Upper lobe of left lung (tissue), 4 donors: ENCODE results near the gene ZC3H8.

Experiments
- EP300 ChIP-seq, 4 donors: sonication (generic); formaldehyde crosslinking; IDR thresholded peaks; one replicate each; pipeline ENCODE4 v1.5.1; 2017; ENCODE audit warnings: antibody characterized with exemption in 4 of 4, control low read depth in 2 of 4
- POLR2A ChIP-seq, 4 donors: fragments of 450-650 bp; IDR thresholded peaks; one replicate each; pipeline ENCODE4 v1.5.1; 2016 to 2017; ENCODE audit warnings: antibody characterized with exemption in 4 of 4, mild to moderate bottlenecking in 2 of 4
- POLR2AphosphoS5 ChIP-seq, 2 donors: sonication (generic); formaldehyde crosslinking; IDR thresholded peaks; one replicate each; pipeline ENCODE4 v1.5.1; 2017; ENCODE audit warnings: antibody characterized with exemption in 2 of 2
- TF ChIP-seq, protein P1 (sequence below), 6 experiments: fragments of 450-650 bp in 4 of 6; fragments of 200-600 bp in 2 of 6; sonication (generic) in 2 of 6; IDR thresholded peaks; one replicate each; pipeline ENCODE4 v1.5.1; 2016 to 2019; ENCODE audit warnings: antibody characterized with exemption in 6 of 6

DNA sequence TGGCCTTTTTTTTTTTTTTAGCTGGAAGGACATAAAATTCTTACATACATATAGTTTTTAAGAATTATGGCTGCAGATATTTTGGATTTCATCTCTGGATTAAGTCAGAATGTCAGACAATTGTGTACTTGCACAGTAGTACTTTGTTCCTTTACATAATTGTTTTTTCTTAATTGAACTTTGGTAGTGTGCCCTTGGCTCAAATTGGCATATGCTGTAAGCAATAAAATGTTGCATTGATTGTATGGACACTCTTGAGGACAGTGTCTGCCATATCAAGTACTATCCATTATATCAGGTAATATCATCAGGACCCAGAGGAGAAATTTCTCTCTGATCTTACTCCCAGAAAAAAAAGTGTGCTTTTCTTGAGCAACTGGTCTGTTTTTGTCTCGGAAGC lies 35.8 kb upstream of the ZC3H8 start:
- TF ChIP-seq, protein P1, sequence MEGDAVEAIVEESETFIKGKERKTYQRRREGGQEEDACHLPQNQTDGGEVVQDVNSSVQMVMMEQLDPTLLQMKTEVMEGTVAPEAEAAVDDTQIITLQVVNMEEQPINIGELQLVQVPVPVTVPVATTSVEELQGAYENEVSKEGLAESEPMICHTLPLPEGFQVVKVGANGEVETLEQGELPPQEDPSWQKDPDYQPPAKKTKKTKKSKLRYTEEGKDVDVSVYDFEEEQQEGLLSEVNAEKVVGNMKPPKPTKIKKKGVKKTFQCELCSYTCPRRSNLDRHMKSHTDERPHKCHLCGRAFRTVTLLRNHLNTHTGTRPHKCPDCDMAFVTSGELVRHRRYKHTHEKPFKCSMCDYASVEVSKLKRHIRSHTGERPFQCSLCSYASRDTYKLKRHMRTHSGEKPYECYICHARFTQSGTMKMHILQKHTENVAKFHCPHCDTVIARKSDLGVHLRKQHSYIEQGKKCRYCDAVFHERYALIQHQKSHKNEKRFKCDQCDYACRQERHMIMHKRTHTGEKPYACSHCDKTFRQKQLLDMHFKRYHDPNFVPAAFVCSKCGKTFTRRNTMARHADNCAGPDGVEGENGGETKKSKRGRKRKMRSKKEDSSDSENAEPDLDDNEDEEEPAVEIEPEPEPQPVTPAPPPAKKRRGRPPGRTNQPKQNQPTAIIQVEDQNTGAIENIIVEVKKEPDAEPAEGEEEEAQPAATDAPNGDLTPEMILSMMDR (IDR thresholded peaks at IDR 0.05) = no peak
- TF ChIP-seq POLR2AphosphoS5 (IDR thresholded peaks at IDR 0.05) = no peak
- TF ChIP-seq POLR2A (IDR thresholded peaks at IDR 0.05) = no peak
- TF ChIP-seq EP300 (IDR thresholded peaks at IDR 0.05) = no peak
